Peyer's patch (tissue), 4 donors: ENCODE measurements around the gene RPRD2. TPM values are rescaled to one million over a fixed set of nuclear protein-coding genes. Genes with fewer than 3 reads are reported as not detected.

Source experiments
- DNase-seq, 3 donors: peaks; one replicate each; pipeline ENCODE4 v3.0.0-alpha.2; 2017 to 2019
- H3K27ac ChIP-seq, 4 donors: fragments of 200-600 bp; sonication (generic); one replicate each; pipeline ENCODE4 v1.5.1; 2016 to 2019
- H3K27me3 ChIP-seq, 2 donors: fragments of 200-600 bp; sonication (generic); one replicate each; pipeline ENCODE4 v1.5.1; 2019
- H3K36me3 ChIP-seq, 3 donors: fragments of 200-600 bp; sonication (generic); one replicate each; pipeline ENCODE4 v1.5.1; 2016 to 2019
- H3K4me1 ChIP-seq, 4 donors: fragments of 200-600 bp; sonication (generic); one replicate each; pipeline ENCODE4 v1.5.1; 2016 to 2019
- H3K4me3 ChIP-seq, 4 donors: fragments of 200-600 bp; sonication (generic); 1 replicate in 3 of 4; 2 replicates in 1 of 4; pipeline ENCODE4 v1.5.1; 2016 to 2019; ENCODE audit warnings: mild to moderate bottlenecking in 1 of 4
- H3K9me3 ChIP-seq, 4 donors: fragments of 200-600 bp; sonication (generic); one replicate each; pipeline ENCODE4 v1.5.1; 2016 to 2019; ENCODE audit warnings: mild to moderate bottlenecking in 1 of 4
- POLR2A ChIP-seq, 2 donors: fragments of 450-650 bp; IDR thresholded peaks; one replicate each; pipeline ENCODE4 v1.5.1; 2017; ENCODE audit warnings: antibody characterized with exemption in 2 of 2, mild to moderate bottlenecking in 2 of 2, moderate library complexity in 2 of 2
- total RNA-seq, 4 donors: library from RNA; depleted of rRNA; stranded (reverse); fragments of >200 nt; gene quantifications; one replicate each; pipeline ENCODE4 v1.1.0, GENCODE V29; 2016
- TF ChIP-seq, protein P1 (sequence below), 6 experiments: fragments of 450-650 bp in 4 of 6; fragments of 200-600 bp in 2 of 6; sonication (generic) in 1 of 6; IDR thresholded peaks; one replicate each; pipeline ENCODE4 v1.5.1; 2017 to 2019; ENCODE audit warnings: antibody characterized with exemption in 6 of 6, mild to moderate bottlenecking in 3 of 6, moderate library complexity in 1 of 6

RPRD2 gene
- total RNA-seq, 4 donors from 2014 or later: 21.5 to 44.6 (median 28.2) TPM

DNA sequence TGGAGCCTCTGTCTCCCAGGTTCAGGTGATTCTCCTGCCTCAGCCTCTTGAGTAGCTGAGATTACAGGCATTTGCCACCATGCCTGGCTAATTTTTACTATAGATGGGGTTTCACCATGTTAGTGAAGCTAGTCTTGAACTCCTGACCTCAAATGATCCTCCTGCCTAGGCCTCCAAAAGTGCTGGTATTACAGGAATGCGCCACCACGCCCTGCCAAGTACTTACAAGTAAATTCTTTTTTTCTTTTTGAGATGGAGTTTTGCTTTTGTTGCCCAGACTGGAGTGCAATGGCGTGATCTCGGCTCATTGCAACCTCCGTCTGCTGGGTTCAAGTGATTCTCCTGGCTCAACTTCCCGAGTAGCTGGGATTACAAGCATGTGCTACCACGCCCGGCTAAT, 42.5 kb downstream of the RPRD2 start:
- H3K36me3 ChIP-seq: no peaks in the 10 kb centered on the region
- no peak overlapping the region for H3K27ac ChIP-seq
- H3K9me3 ChIP-seq: no peaks in the 10 kb centered on the region
- no peak overlapping the region for H3K4me3 ChIP-seq
- H3K27me3 ChIP-seq: no peaks in the 10 kb centered on the region
- peaks cover 0 to 22% (median 0%) of the 10 kb centered on the region in 4 donors for H3K4me1 ChIP-seq
- TF ChIP-seq POLR2A (IDR thresholded peaks at IDR 0.05): no peak
- TF ChIP-seq, protein P1, sequence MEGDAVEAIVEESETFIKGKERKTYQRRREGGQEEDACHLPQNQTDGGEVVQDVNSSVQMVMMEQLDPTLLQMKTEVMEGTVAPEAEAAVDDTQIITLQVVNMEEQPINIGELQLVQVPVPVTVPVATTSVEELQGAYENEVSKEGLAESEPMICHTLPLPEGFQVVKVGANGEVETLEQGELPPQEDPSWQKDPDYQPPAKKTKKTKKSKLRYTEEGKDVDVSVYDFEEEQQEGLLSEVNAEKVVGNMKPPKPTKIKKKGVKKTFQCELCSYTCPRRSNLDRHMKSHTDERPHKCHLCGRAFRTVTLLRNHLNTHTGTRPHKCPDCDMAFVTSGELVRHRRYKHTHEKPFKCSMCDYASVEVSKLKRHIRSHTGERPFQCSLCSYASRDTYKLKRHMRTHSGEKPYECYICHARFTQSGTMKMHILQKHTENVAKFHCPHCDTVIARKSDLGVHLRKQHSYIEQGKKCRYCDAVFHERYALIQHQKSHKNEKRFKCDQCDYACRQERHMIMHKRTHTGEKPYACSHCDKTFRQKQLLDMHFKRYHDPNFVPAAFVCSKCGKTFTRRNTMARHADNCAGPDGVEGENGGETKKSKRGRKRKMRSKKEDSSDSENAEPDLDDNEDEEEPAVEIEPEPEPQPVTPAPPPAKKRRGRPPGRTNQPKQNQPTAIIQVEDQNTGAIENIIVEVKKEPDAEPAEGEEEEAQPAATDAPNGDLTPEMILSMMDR (IDR thresholded peaks at IDR 0.05): no peak
- DNase-seq: no peak

DNA sequence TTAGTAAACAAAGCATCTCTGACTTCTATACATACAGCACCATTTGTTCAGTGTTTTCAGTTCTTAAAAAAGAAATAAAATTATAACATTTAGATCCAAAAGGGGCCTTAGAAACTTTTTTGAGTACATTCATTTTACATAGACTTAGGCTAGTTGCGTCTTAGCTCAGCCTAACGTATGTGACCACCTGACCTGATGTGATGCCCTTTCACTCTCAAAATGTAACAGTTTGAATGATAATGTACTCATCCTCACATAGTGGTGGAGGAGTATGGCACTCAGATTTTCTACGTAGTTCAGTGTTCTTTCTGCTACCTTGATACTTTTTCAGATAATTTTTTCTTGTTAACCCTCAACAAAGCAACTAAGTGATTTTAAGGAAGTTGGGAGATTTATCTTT, 43.4 kb downstream of the RPRD2 start:
- Histone ChIP-seq H3K4me3 (no peak overlapping the region), H3K27ac (no peak overlapping the region), H3K36me3 (no peaks in the 10 kb centered on the region), H3K4me1 (peaks cover 0 to 22% (median 0%) of the 10 kb centered on the region in 4 donors), H3K9me3 (no peaks in the 10 kb centered on the region), H3K27me3 (no peaks in the 10 kb centered on the region)
- DNase-seq: no peak
- no peak for TF ChIP-seq POLR2A (IDR thresholded peaks at IDR 0.05)
- TF ChIP-seq, protein P1 (IDR thresholded peaks at IDR 0.05): no peak

DNA sequence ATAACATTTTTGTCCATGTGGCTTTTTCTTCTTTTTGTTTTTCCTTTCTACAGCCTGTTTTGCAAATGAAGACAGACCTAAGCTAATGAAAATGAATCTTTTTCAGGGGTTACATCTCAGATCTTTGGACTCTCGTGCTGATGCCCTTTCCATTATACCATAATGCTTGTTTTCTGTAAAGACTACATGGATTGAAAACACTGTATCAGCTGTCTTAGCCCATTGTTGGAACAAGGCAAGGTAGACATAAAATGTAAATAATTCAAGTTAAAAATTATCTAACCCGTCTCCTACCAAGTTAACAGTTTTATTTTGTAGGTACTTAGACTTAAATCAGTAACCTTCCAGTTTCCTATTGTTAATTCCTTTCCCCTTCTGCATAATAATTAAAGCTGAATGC, 44.9 kb downstream of the RPRD2 start:
- no peak for TF ChIP-seq POLR2A (IDR thresholded peaks at IDR 0.05)
- TF ChIP-seq, protein P1 (IDR thresholded peaks at IDR 0.05): no peak
- DNase-seq: no peak
- Histone ChIP-seq H3K36me3 (no peaks in the 10 kb centered on the region), H3K27me3 (no peaks in the 10 kb centered on the region), H3K27ac (no peak overlapping the region), H3K9me3 (no peaks in the 10 kb centered on the region), H3K4me3 (no peak overlapping the region), H3K4me1 (peaks cover 0 to 22% (median 0%) of the 10 kb centered on the region in 4 donors)

DNA sequence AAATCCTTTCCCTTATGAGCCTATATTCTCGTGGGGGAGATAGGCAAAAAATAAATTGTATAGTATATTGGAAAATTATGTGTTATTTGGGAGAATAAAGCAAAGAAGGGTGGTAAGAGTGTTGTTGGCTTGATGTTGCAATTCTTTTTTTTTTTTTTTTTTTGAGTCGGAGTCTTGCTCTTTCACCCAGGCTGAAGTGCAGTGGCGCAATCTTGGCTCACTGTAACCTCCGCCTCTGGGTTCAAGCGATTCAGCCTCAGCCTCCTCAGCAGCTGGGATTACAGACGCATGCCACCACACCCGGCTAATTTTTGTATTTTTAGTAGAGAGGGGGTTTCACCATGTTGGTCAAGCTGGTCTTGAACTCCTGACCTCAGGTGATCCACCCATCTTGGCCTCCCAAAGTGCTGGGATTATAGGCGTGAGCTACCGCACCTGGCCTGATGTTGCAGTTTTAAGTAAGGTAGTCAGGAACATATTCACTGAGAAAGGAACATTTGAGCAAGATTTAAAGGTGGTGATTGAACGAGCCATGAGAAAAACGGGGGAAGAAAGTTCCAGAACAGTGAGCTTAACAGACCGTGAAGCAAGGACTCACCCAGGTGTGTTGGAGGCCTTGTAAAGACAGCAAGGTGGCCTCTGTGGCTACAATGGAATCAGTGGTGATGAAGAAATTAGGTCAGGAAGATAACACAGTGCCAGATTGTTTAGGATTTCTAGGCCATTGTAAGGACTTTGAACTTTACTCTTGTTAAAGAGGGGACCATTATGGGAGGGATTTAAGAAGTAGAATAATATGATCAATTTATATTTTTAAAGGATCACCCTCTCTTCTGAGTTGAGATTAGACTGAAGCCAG, 45.8 kb downstream of the RPRD2 start:
- no peaks in the 10 kb centered on the region for H3K27me3 ChIP-seq
- no peaks in the 10 kb centered on the region for H3K36me3 ChIP-seq
- TF ChIP-seq, protein P1 (IDR thresholded peaks at IDR 0.05): no peak
- no peak for TF ChIP-seq POLR2A (IDR thresholded peaks at IDR 0.05)
- peak in 1 of 3 donors; percentile 55 for DNase-seq
- H3K27ac ChIP-seq: peak overlapping the region in 1 of 4 donors; percentile 38
- no peak overlapping the region for H3K4me3 ChIP-seq
- H3K9me3 ChIP-seq: no peaks in the 10 kb centered on the region
- H3K4me1 ChIP-seq: peaks cover 0 to 22% (median 0%) of the 10 kb centered on the region in 4 donors

DNA sequence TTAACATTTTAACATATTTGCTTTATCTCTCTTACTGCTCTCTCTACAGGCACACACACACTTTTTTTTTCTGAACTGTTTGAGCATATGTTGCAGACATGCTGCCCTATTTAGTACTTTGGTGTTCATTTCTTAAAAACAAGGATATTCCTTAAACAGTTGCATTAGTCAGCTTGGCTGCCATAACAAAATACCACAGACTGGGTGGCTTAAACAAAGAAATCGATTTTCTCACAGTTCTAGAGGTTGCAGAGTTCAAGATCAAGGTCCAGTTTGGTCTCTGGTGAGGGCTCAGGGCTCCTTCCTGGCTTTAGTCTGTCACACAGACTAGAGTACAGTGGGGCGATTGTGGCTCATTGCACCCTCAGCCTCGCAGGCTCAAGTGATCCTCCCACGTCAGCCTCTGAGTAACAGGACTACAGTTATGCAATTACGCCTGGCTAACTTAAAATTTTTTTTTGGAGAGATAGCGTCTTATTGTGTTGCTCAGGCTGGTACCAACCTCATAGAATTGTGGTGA, 46.7 kb downstream of the RPRD2 start:
- H3K27me3 ChIP-seq: no peaks in the 10 kb centered on the region
- peaks cover 0 to 22% (median 0%) of the 10 kb centered on the region in 4 donors for H3K4me1 ChIP-seq
- no peaks in the 10 kb centered on the region for H3K36me3 ChIP-seq
- H3K9me3 ChIP-seq: no peaks in the 10 kb centered on the region
- TF ChIP-seq POLR2A (IDR thresholded peaks at IDR 0.05): no peak
- TF ChIP-seq, protein P1 (IDR thresholded peaks at IDR 0.05): no peak
- no peak for DNase-seq
- H3K4me3 ChIP-seq: no peak overlapping the region
- no peak overlapping the region for H3K27ac ChIP-seq
